HepG2 (cell line): ENCODE results near the gene DSPP. TPM values are rescaled to one million over a fixed set of nuclear protein-coding genes. Genes with fewer than 3 reads are reported as not detected.

ENCODE experiments used
- ATAC-seq: fragments of 200-7000 bp; cut with Tn5 transposase; 3 replicates; pipeline ENCODE4 v1.9.1; 2020; ENCODE audit warnings: mild to moderate bottlenecking, moderate library complexity
- BruUV-seq: library from RNA; stranded (reverse); fragments of 400-500 nt; replicated peaks from 2 replicates; lab custom pipeline; 2021; lab: Mats Ljungman, UMichigan
- CTCF ChIA-PET: fragments of 300-600 bp; formaldehyde crosslinking; extraction: SDS; loops from one replicate; lab custom pipeline; 2021; ENCODE audit warnings: low total read pairs, inconsistent platforms, low intra/inter-chr PET ratio; lab: Yijun Ruan, JAX
- POLR2A ChIA-PET: fragments of 350-600 bp; sonication (Branson Sonifier 250); formaldehyde crosslinking; loops from one replicate; lab custom pipeline; 2020; ENCODE audit warnings: antibody characterized with exemption, inconsistent platforms; lab: Yijun Ruan, JAX
- DNase-seq: peaks from one replicate; pipeline ENCODE4 v3.0.0-alpha.2; 2015; ENCODE audit warnings: low spot score
- FAIRE-seq: peaks from 3 replicates; lab custom pipeline; 2011; peaks lifted over from hg19 to GRCh38; lab: Jason Lieb, UNC
- H2AFZ ChIP-seq: one replicate; pipeline ENCODE4 v1.6.1; 2011; ENCODE audit warnings: low read length, inconsistent platforms
- H3K27ac ChIP-seq: fragments of 300-600 bp; 3 replicates; pipeline ENCODE4 v1.8.0; 2011; ENCODE audit warnings: mixed run types, mild to moderate bottlenecking, mixed read lengths, low read length, inconsistent platforms; ENCODE audit not compliant: insufficient read depth; ENCODE audit errors: extremely low read length
- H3K27me3 ChIP-seq, 2 experiments: fragments of 200-600 bp in 1 of 2; 2 replicates in 1 of 2; 3 replicates in 1 of 2; pipeline versions ENCODE4 v1.6.0 to v1.8.0; 2011; ENCODE audit warnings: low read length in 2 of 2, mild to moderate bottlenecking in 2 of 2, moderate library complexity in 2 of 2, inconsistent platforms in 1 of 2; ENCODE audit not compliant: insufficient read depth in 2 of 2, control insufficient read depth in 1 of 2
- H3K36me3 ChIP-seq, 2 experiments: fragments of 200-600 bp in 1 of 2; replicated peaks in 1 of 2; 2 replicates in 1 of 2; 3 replicates in 1 of 2; pipeline versions ENCODE4 v1.5.1 to v1.8.0; 2011; ENCODE audit warnings: low read length in 2 of 2, inconsistent platforms in 1 of 2; ENCODE audit not compliant: insufficient read depth in 2 of 2, control insufficient read depth in 1 of 2
- H3K4me1 ChIP-seq: 2 replicates; pipeline ENCODE4 v1.5.1; 2012; ENCODE audit warnings: low read length, inconsistent platforms; ENCODE audit not compliant: insufficient read depth
- H3K4me2 ChIP-seq: 2 replicates; pipeline ENCODE4 v1.6.0; 2011; ENCODE audit warnings: low read depth, low read length, inconsistent platforms
- H3K4me3 ChIP-seq, 3 experiments: fragments of 200-600 bp in 1 of 3; sonication (generic), shearing (Covaris generic) in 1 of 3; replicated peaks in 1 of 3; 2 replicates each; pipeline ENCODE4 v1.5.1; 2011 to 2016; ENCODE audit warnings: low read length in 3 of 3, inconsistent platforms in 2 of 3, low read depth in 2 of 3, mild to moderate bottlenecking in 2 of 3, control low read depth in 1 of 3, mixed read lengths in 1 of 3; ENCODE audit not compliant: insufficient read depth in 1 of 3
- H3K79me2 ChIP-seq: one replicate; pipeline ENCODE4 v1.6.1; 2011; ENCODE audit warnings: low read length, inconsistent platforms; ENCODE audit not compliant: insufficient read depth
- H3K9ac ChIP-seq: 2 replicates; pipeline ENCODE4 v1.6.0; 2011; ENCODE audit warnings: mild to moderate bottlenecking, low read depth, low read length, inconsistent platforms; ENCODE audit not compliant: insufficient read depth
- H3K9me3 ChIP-seq: 2 replicates; pipeline ENCODE4 v1.5.1; 2012; ENCODE audit warnings: mild to moderate bottlenecking, low read length
- H4K20me1 ChIP-seq: 2 replicates; pipeline ENCODE4 v1.6.0; 2011; ENCODE audit warnings: inconsistent platforms, mild to moderate bottlenecking, low read length, moderate library complexity; ENCODE audit not compliant: insufficient read depth
- CENPX ChIP-seq: sonication (generic); formaldehyde crosslinking; IDR thresholded peaks from 2 replicates; pipeline ENCODE4 v1.9.0; 2021; ENCODE audit warnings: mild to moderate bottlenecking, missing genetic modification reagents, moderate library complexity
- CREB1 ChIP-seq, 2 experiments: fragments of 450-650 bp in 1 of 2; IDR thresholded peaks; 2 replicates each; pipeline ENCODE4 v1.6.1; 2016 to 2017; ENCODE audit warnings: control low read depth in 1 of 2, mild to moderate bottlenecking in 1 of 2, missing compliant biosample characterization in 1 of 2, missing genetic modification characterization in 1 of 2
- MIER2 ChIP-seq: IDR thresholded peaks from 2 replicates; pipeline ENCODE4 v1.6.1; 2016; ENCODE audit warnings: missing biosample characterization, missing genetic modification reagents
- RXRB ChIP-seq: IDR thresholded peaks from 2 replicates; pipeline ENCODE4 v1.6.1; 2016; ENCODE audit warnings: borderline replicate concordance, missing genetic modification reagents, missing compliant biosample characterization
- SKI ChIP-seq: fragments of 450-650 bp; IDR thresholded peaks from one replicate; pipeline ENCODE4 v1.6.1; 2018; ENCODE audit warnings: mild to moderate bottlenecking; ENCODE audit not compliant: partially characterized antibody
- TGIF2 ChIP-seq: IDR thresholded peaks from 2 replicates; pipeline ENCODE4 v1.6.1; 2016; ENCODE audit warnings: control low read depth, missing compliant biosample characterization
- ZBTB3 ChIP-seq: sonication (generic); formaldehyde crosslinking; IDR thresholded peaks from 2 replicates; pipeline ENCODE4 v1.4.0; 2020; ENCODE audit warnings: low read depth, mild to moderate bottlenecking, moderate library complexity, missing genetic modification reagents, borderline replicate concordance
- ZNF20 ChIP-seq: sonication (generic); formaldehyde crosslinking; IDR thresholded peaks from 2 replicates; pipeline ENCODE4 v1.4.0; 2020; ENCODE audit warnings: mild to moderate bottlenecking, moderate library complexity, missing genetic modification reagents
- WGBS: methylation state at CpG from one replicate; pipeline ENCODE4 v1.1.6; 2017; ENCODE audit warnings: low lambda C conversion rate; 5-methylcytosine and 5-hydroxymethylcytosine counted together
- in situ Hi-C: cut with HindIII; loops from 2 replicates; pipeline ENCODE4 v1.10.0; 2017; ENCODE audit warnings: low pct_unique_long_range_greater_than_20kb; ENCODE audit not compliant: extremely low pct_ligation_motif_present
- intact Hi-C: fragments of 100-400 bp; cut with micrococcal nuclease; formaldehyde crosslinking; loops from one replicate; pipeline ENCODE4 v1.10.0; 2022; ENCODE audit not compliant: unreplicated experiment
- polyA plus RNA-seq, 8 experiments: library from polyadenylated mRNA; depleted of rRNA in 3 of 8; stranded (reverse) in 7 of 8; unstranded in 1 of 8; fragments of >200 nt; fragmentation: Illumina TruSeq in 4 of 8; extraction: Trizol in 4 of 8; gene quantifications; 2 replicates each; pipeline versions ENCODE4 v1.2.1 to v1.2.3, GENCODE V29; 2011 to 2016; ENCODE audit warnings: low read depth in 4 of 8, missing spikeins in 1 of 8, mixed read lengths in 1 of 8; ENCODE audit not compliant: insufficient read depth in 1 of 8
- total RNA-seq, 5 experiments: library from RNA; depleted of rRNA; stranded (reverse); fragments of >200 nt; fragmentation: Illumina TruSeq; extraction: Trizol; gene quantifications; 2 replicates each; pipeline ENCODE4 v1.2.3, GENCODE V29; 2016; ENCODE audit warnings: low read depth in 1 of 5
- TF ChIP-seq, protein P1 (sequence below): sonication (generic); formaldehyde crosslinking; IDR thresholded peaks from 2 replicates; pipeline ENCODE4 v1.5.0; 2020; ENCODE audit warnings: mild to moderate bottlenecking, missing genetic modification reagents
- TF ChIP-seq, protein P2 (sequence below): sonication (generic); formaldehyde crosslinking; conservative IDR thresholded peaks from 2 replicates; pipeline ENCODE4 v1.4.0; 2020; ENCODE audit warnings: mild to moderate bottlenecking, missing genetic modification reagents, moderate library complexity
- TF ChIP-seq, protein P3 (sequence below): sonication (generic); formaldehyde crosslinking; IDR thresholded peaks from 2 replicates; pipeline ENCODE4 v1.4.0; 2020; ENCODE audit warnings: mild to moderate bottlenecking, missing genetic modification reagents

DSPP gene
- total and polyA plus RNA-seq, 2 of the 13 experiments (the other 11 are each of a cell fraction or from before 2014, with no cell fraction given): not detected

DNA sequence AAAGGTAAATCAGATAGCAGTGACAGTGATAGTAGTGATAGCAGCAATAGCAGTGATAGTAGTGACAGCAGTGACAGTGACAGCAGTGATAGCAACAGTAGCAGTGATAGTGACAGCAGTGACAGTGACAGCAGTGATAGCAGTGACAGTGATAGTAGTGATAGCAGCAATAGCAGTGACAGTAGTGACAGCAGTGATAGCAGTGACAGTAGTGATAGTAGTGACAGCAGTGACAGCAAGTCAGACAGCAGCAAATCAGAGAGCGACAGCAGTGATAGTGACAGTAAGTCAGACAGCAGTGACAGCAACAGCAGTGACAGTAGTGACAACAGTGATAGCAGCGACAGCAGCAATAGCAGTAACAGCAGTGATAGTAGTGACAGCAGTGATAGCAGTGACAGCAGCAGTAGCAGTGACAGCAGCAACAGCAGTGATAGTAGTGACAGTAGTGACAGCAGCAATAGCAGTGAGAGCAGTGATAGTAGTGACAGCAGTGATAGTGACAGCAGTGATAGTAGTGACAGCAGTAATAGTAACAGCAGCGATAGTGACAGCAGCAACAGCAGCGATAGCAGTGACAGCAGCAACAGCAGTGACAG is 6.1 kb downstream of the DSPP start:
- H2AFZ ChIP-seq: no peak overlapping the region
- H4K20me1 ChIP-seq: no peaks in the 10 kb centered on the region
- in situ Hi-C loops: no loop called here
- H3K4me3 ChIP-seq: no peak overlapping the region
- CTCF ChIA-PET: no interaction called here
- DNase-seq: no peak
- ATAC-seq: no peak
- no peaks in the 10 kb centered on the region for H3K4me1 ChIP-seq
- no TSS peak for BruUV-seq
- intact Hi-C loops: loop anchor here (5.0 kb wide), 1 partner anchor 223 kb away; no protein-coding TSS in a partner anchor
- TF ChIP-seq CREB1 (IDR thresholded peaks at IDR 0.05) (peak; percentile 0; the same call in 1 of the 2 replicates), CREB1 (CRISPR knock-in tag; IDR thresholded peaks at IDR 0.05) (no peak), ZBTB3 (CRISPR knock-in tag) (no peak)
- TF ChIP-seq, protein P1, sequence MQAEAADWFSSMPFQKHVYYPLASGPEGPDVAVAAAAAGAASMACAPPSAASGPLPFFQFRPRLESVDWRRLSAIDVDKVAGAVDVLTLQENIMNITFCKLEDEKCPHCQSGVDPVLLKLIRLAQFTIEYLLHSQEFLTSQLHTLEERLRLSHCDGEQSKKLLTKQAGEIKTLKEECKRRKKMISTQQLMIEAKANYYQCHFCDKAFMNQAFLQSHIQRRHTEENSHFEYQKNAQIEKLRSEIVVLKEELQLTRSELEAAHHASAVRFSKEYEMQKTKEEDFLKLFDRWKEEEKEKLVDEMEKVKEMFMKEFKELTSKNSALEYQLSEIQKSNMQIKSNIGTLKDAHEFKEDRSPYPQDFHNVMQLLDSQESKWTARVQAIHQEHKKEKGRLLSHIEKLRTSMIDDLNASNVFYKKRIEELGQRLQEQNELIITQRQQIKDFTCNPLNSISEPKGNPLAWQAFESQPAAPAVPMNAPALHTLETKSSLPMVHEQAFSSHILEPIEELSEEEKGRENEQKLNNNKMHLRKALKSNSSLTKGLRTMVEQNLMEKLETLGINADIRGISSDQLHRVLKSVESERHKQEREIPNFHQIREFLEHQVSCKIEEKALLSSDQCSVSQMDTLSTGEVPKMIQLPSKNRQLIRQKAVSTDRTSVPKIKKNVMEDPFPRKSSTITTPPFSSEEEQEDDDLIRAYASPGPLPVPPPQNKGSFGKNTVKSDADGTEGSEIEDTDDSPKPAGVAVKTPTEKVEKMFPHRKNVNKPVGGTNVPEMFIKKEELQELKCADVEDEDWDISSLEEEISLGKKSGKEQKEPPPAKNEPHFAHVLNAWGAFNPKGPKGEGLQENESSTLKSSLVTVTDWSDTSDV (CRISPR knock-in tag): no peak
- TF ChIP-seq, all 625 proteins: peak for 1
- no peaks in the 10 kb centered on the region for H3K36me3 ChIP-seq
- no peak for FAIRE-seq
- WGBS: 68% methylated on average over 4 of the region's 4 CpGs
- POLR2A ChIA-PET: no interaction called here
- no peaks in the 10 kb centered on the region for H3K27me3 ChIP-seq
- H3K79me2 ChIP-seq: no peaks in the 10 kb centered on the region
- no peak overlapping the region for H3K9ac ChIP-seq
- no peak overlapping the region for H3K4me2 ChIP-seq
- no peak overlapping the region for H3K27ac ChIP-seq
- no peaks in the 10 kb centered on the region for H3K9me3 ChIP-seq

DNA sequence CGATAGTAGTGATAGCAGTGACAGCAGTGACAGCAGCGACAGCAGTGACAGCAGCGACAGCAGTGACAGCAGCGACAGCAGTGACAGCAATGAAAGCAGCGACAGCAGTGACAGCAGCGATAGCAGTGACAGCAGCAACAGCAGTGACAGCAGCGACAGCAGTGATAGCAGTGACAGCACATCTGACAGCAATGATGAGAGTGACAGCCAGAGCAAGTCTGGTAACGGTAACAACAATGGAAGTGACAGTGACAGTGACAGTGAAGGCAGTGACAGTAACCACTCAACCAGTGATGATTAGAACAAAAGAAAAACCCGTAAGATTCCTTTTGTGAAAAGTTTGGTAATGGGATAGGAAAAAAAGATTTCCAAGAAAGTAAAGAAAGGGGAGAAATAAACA is 7.9 kb downstream of the DSPP start:
- POLR2A ChIA-PET: no interaction called here
- TF ChIP-seq ZNF20 (CRISPR knock-in tag): no peak
- TF ChIP-seq, protein P2, sequence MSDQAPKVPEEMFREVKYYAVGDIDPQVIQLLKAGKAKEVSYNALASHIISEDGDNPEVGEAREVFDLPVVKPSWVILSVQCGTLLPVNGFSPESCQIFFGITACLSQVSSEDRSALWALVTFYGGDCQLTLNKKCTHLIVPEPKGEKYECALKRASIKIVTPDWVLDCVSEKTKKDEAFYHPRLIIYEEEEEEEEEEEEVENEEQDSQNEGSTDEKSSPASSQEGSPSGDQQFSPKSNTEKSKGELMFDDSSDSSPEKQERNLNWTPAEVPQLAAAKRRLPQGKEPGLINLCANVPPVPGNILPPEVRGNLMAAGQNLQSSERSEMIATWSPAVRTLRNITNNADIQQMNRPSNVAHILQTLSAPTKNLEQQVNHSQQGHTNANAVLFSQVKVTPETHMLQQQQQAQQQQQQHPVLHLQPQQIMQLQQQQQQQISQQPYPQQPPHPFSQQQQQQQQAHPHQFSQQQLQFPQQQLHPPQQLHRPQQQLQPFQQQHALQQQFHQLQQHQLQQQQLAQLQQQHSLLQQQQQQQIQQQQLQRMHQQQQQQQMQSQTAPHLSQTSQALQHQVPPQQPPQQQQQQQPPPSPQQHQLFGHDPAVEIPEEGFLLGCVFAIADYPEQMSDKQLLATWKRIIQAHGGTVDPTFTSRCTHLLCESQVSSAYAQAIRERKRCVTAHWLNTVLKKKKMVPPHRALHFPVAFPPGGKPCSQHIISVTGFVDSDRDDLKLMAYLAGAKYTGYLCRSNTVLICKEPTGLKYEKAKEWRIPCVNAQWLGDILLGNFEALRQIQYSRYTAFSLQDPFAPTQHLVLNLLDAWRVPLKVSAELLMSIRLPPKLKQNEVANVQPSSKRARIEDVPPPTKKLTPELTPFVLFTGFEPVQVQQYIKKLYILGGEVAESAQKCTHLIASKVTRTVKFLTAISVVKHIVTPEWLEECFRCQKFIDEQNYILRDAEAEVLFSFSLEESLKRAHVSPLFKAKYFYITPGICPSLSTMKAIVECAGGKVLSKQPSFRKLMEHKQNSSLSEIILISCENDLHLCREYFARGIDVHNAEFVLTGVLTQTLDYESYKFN (CRISPR knock-in tag): no peak
- no peak for TF ChIP-seq MIER2
- TF ChIP-seq CENPX (CRISPR knock-in tag): no peak
- TF ChIP-seq, protein P3, sequence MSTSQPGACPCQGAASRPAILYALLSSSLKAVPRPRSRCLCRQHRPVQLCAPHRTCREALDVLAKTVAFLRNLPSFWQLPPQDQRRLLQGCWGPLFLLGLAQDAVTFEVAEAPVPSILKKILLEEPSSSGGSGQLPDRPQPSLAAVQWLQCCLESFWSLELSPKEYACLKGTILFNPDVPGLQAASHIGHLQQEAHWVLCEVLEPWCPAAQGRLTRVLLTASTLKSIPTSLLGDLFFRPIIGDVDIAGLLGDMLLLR (CRISPR knock-in tag): no peak
- TF ChIP-seq RXRB (CRISPR knock-in tag): no peak
- no peak for TF ChIP-seq SKI
- TF ChIP-seq TGIF2 (CRISPR knock-in tag): no peak

More for the DNA sequence above, 7.9 kb downstream of the DSPP start:
- Histone ChIP-seq H4K20me1 (no peaks in the 10 kb centered on the region), H3K9me3 (no peaks in the 10 kb centered on the region), H3K9ac (no peak overlapping the region), H2AFZ (no peak overlapping the region), H3K4me1 (no peaks in the 10 kb centered on the region), H3K4me2 (no peak overlapping the region), H3K79me2 (no peaks in the 10 kb centered on the region), H3K27ac (no peak overlapping the region), H3K4me3 (no peak overlapping the region), H3K27me3 (no peaks in the 10 kb centered on the region), H3K36me3 (no peaks in the 10 kb centered on the region)
- WGBS: 44% methylated on average over 9 of the region's 9 CpGs
- no TSS peak for BruUV-seq
- intact Hi-C loops: no loop called here
- no peak for DNase-seq
- ATAC-seq: no peak
- FAIRE-seq: no peak
- in situ Hi-C loops: no loop called here
- CTCF ChIA-PET: no interaction called here
